Measurements from ENCODE around the gene MYO7A.

MYO7A gene

GRCh38 chr11:77148963-77149715 is 21.1 kb downstream of the MYO7A start:
- in situ Hi-C loops (cut with HindIII; ENCODE audit: low sequenced_read_pairs) = no loop called here
- TF ChIP-seq, protein P1, sequence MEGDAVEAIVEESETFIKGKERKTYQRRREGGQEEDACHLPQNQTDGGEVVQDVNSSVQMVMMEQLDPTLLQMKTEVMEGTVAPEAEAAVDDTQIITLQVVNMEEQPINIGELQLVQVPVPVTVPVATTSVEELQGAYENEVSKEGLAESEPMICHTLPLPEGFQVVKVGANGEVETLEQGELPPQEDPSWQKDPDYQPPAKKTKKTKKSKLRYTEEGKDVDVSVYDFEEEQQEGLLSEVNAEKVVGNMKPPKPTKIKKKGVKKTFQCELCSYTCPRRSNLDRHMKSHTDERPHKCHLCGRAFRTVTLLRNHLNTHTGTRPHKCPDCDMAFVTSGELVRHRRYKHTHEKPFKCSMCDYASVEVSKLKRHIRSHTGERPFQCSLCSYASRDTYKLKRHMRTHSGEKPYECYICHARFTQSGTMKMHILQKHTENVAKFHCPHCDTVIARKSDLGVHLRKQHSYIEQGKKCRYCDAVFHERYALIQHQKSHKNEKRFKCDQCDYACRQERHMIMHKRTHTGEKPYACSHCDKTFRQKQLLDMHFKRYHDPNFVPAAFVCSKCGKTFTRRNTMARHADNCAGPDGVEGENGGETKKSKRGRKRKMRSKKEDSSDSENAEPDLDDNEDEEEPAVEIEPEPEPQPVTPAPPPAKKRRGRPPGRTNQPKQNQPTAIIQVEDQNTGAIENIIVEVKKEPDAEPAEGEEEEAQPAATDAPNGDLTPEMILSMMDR (IDR thresholded peaks at IDR 0.05; ENCODE audit: low read depth, low read length) = no peak
- H3K4me3 ChIP-seq (ENCODE audit: low read depth, low read length) = no peak overlapping the region
- DNase-seq (ENCODE audit: low read depth, low spot score) = no peak

- TF ChIP-seq, protein P1 (IDR thresholded peaks at IDR 0.05; ENCODE audit: low read depth, low read length) = no peak
- DNase-seq (ENCODE audit: low read depth, low spot score) = no peak
- in situ Hi-C loops (cut with HindIII; ENCODE audit: low sequenced_read_pairs) = no loop called here
- no peak overlapping the region for H3K4me3 ChIP-seq (ENCODE audit: low read depth, low read length)
Measured at GRCh38 chr11:77149716-77150392, 21.8 kb downstream of the MYO7A start.

DNA sequence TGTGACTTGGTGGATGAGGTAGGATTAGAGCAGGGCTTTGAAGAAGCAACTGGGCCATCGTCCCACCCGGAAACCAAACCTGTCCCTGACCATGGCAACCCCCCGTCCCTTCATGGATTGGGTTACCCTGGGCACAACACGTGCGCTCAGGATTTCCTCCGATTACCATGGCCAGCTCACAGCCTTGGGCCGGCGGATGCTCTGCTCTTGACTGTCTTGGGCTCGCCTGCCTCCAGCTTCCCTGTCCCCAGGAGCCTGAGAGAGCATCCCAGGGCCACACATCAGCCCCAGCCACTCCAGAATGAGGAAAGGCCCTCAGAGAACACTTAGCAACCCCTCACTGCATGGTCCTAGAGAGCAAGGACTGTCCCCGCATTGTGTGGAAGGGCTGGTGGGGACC is 22.8 kb downstream of the MYO7A start:
- in situ Hi-C loops (cut with HindIII; ENCODE audit: low sequenced_read_pairs) = no loop called here
- TF ChIP-seq, protein P1 (IDR thresholded peaks at IDR 0.05; ENCODE audit: low read depth, low read length) = no peak
- H3K4me3 ChIP-seq (ENCODE audit: low read depth, low read length) = no peak overlapping the region
- DNase-seq (ENCODE audit: low read depth, low spot score) = no peak

DNA sequence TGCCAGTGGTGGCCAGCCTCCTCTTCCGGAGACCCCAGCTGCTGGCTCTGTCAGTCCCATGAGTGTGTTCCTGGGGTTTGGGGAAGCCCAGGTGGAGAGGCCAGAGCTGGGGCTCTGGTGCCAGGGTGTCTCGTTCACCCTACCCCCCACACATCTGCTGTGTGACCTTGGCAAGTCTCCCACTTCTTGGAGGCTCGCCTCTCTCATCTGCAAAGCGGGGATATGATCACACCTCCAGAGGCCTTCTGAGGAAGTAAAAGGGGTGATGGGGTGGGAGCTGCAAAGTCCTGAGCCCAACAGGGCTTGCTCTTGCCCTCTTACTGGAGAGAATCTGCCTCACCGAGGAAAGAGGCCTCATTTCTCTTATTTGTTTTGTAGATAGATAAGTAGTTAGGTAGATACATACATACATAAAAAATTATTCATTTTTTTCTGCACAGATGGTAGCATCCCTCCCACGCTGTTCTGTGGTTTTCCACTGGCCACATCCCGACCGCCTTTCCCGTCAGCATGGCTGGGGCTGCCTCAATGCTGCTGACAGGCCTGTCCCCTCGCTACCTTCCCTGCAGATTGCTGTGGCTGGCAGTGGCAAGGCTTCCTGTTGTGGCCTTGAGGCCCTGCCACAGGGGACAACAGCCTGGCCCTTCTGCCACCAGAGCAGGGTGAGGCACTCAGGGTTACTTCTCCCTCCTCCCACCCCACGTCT is 23.9 kb downstream of the MYO7A start:
- TF ChIP-seq, protein P1 (IDR thresholded peaks at IDR 0.05; ENCODE audit: low read depth, low read length) = no peak
- DNase-seq (ENCODE audit: low read depth, low spot score) = no peak
- in situ Hi-C loops (cut with HindIII; ENCODE audit: low sequenced_read_pairs) = no loop called here
- H3K4me3 ChIP-seq (ENCODE audit: low read depth, low read length) = no peak overlapping the region

- no peak overlapping the region for H3K4me3 ChIP-seq (ENCODE audit: low read depth, low read length)
- peak; percentile 15 for DNase-seq (ENCODE audit: low read depth, low spot score)
- in situ Hi-C loops (cut with HindIII; ENCODE audit: low sequenced_read_pairs) = no loop called here
- TF ChIP-seq, protein P1 (IDR thresholded peaks at IDR 0.05; ENCODE audit: low read depth, low read length) = no peak
Measured at GRCh38 chr11:77152846-77153245, 24.8 kb downstream of the MYO7A start.

DNA sequence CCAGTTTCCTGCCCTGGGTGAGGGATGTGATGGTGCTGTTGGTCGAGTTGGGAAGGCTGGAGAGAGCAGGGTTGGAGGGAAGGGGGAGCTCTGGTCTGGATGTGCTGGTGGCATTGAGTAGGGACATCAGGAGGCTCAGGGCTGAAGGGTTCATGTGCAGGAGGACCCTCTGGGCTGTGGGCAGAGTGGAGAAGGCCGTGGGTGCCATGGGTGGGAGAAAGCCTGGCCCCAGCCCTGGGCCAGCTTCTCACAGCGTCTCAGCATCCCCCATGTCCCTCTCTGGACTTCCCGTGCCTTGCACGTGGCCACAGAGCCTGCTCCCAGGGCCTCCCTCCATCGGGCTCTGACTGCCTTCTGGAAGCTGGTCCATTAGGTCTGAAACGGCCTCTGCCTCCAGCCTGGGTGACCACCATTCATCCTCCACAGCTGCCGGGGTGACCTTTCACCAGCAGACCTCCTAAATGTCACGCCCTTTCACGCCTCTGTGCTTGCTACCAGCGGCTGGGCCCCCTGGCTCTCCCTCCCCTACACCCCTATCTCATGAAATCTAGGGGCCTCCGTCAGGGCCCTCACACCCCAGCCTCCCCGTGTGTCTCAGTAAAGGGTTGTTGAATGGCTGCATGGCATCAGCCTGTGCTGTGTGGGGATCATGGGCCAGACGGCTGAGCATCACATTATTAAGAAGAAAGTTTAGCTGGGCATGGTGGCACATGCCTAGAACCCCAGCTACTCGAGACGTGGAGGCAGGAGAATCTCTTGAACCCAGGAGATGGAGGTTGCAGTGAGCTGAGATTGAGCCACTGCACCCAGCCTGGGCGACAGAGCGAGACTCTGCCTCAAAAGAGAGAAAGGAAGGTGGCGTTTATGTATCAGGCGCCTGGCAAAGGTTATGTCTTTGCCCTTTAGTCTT is 25.5 kb downstream of the MYO7A start:
- in situ Hi-C loops (cut with HindIII; ENCODE audit: low sequenced_read_pairs) = no loop called here
- TF ChIP-seq, protein P1 (IDR thresholded peaks at IDR 0.05; ENCODE audit: low read depth, low read length) = no peak

More for the DNA sequence above, 25.5 kb downstream of the MYO7A start:
- no peak overlapping the region for H3K4me3 ChIP-seq (ENCODE audit: low read depth, low read length)
- DNase-seq (ENCODE audit: low read depth, low spot score) = no peak
